Esophagus squamous epithelium (tissue), 5 donors: ENCODE results near the gene NFIC. TPM values are rescaled to one million over a fixed set of nuclear protein-coding genes. Genes with fewer than 3 reads are reported as not detected.

Experiments
- DNase-seq: peaks from one replicate; lab custom pipeline; 2025; lab: John Stamatoyannopoulos, UW
- H3K27ac ChIP-seq, 4 donors: fragments of 200-600 bp; sonication (generic); one replicate each; pipeline ENCODE4 v1.5.1; 2016 to 2019; ENCODE audit warnings: mild to moderate bottlenecking in 1 of 4
- H3K27me3 ChIP-seq, 4 donors: fragments of 200-600 bp; sonication (generic); 1 replicate in 3 of 4; 2 replicates in 1 of 4; pipeline versions ENCODE4 v1.5.1 to v1.6.0; 2017 to 2021; ENCODE audit warnings: antibody characterized with exemption in 1 of 4
- H3K36me3 ChIP-seq, 3 donors: fragments of 200-600 bp; sonication (generic); one replicate each; pipeline ENCODE4 v1.5.1; 2016 to 2019
- H3K4me1 ChIP-seq, 3 donors: fragments of 200-600 bp; sonication (generic); one replicate each; pipeline ENCODE4 v1.5.1; 2017 to 2019
- H3K4me3 ChIP-seq, 4 donors: fragments of 200-600 bp; sonication (generic); 1 replicate in 3 of 4; 2 replicates in 1 of 4; pipeline ENCODE4 v1.5.1; 2016 to 2019; ENCODE audit warnings: mild to moderate bottlenecking in 2 of 4, moderate library complexity in 1 of 4
- H3K9me3 ChIP-seq, 3 donors: fragments of 200-600 bp; sonication (generic); one replicate each; pipeline ENCODE4 v1.5.1; 2016 to 2019
- POLR2A ChIP-seq, 4 donors: fragments of 450-650 bp; IDR thresholded peaks; one replicate each; pipeline ENCODE4 v1.6.1; 2017; ENCODE audit warnings: antibody characterized with exemption in 4 of 4, mild to moderate bottlenecking in 4 of 4, moderate library complexity in 3 of 4
- WGBS, 2 donors: methylation state at CpG; one replicate each; pipeline ENCODE4 v1.1.5; 2018; 5-methylcytosine and 5-hydroxymethylcytosine counted together
- intact Hi-C: fragments of 100-400 bp; cut with DNase I; formaldehyde crosslinking; loops from one replicate; pipeline ENCODE4 v1.15.0; 2022
- total RNA-seq, 4 donors: library from RNA; depleted of rRNA; stranded (reverse); fragments of >200 nt; gene quantifications; one replicate each; pipeline ENCODE4 v1.1.0, GENCODE V29; 2016
- TF ChIP-seq, protein P1 (sequence below), 6 experiments: fragments of 450-650 bp in 4 of 6; fragments of 200-600 bp in 2 of 6; sonication (generic) in 2 of 6; IDR thresholded peaks; one replicate each; pipeline ENCODE4 v1.5.1; 2016 to 2019; ENCODE audit warnings: antibody characterized with exemption in 6 of 6, mild to moderate bottlenecking in 4 of 6, moderate library complexity in 4 of 6
- donor health status: DM: yes; HTN: yes; CAD: no.

Gene NFIC
- total RNA-seq, 4 donors from 2014 or later: 40.8 to 80.9 (median 61.0) TPM

DNA sequence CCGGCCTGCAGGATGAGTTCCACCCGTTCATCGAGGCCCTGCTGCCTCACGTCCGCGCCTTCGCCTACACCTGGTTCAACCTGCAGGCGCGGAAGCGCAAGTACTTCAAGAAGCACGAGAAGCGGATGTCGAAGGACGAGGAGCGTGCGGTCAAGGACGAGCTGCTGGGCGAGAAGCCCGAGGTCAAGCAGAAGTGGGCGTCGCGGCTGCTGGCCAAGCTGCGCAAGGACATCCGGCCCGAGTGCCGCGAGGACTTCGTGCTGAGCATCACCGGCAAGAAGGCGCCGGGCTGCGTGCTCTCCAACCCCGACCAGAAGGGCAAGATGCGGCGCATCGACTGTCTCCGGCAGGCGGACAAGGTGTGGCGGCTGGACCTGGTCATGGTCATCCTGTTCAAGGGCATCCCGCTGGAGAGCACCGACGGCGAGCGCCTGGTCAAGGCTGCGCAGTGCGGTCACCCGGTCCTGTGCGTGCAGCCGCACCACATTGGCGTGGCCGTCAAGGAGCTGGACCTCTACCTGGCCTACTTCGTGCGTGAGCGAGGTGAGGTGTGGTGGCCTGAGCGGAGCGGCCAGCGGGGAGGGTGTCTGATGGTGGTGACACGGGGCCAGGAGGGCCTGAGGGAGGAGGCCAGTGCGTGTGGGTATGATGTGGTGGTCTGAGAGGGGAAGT is 15.5 kb downstream of the NFIC start:
- WGBS, 2 donors: 74 to 88% methylated on average over 3 to 40 of the region's 59 CpGs
- Histone ChIP-seq H3K4me3 (no peak overlapping the region), H3K27me3 (no peaks in the 10 kb centered on the region), H3K4me1 (peaks cover 46 to 94% (median 57%) of the 10 kb centered on the region in 3 donors), H3K36me3 (peaks cover 11 to 29% (median 12%) of the 10 kb centered on the region in 3 donors), H3K27ac (peak overlapping the region; percentile 72 to 90 (median 88)), H3K9me3 (no peaks in the 10 kb centered on the region)
- TF ChIP-seq POLR2A (IDR thresholded peaks at IDR 0.05): no peak
- TF ChIP-seq, protein P1, sequence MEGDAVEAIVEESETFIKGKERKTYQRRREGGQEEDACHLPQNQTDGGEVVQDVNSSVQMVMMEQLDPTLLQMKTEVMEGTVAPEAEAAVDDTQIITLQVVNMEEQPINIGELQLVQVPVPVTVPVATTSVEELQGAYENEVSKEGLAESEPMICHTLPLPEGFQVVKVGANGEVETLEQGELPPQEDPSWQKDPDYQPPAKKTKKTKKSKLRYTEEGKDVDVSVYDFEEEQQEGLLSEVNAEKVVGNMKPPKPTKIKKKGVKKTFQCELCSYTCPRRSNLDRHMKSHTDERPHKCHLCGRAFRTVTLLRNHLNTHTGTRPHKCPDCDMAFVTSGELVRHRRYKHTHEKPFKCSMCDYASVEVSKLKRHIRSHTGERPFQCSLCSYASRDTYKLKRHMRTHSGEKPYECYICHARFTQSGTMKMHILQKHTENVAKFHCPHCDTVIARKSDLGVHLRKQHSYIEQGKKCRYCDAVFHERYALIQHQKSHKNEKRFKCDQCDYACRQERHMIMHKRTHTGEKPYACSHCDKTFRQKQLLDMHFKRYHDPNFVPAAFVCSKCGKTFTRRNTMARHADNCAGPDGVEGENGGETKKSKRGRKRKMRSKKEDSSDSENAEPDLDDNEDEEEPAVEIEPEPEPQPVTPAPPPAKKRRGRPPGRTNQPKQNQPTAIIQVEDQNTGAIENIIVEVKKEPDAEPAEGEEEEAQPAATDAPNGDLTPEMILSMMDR (IDR thresholded peaks at IDR 0.05): no peak
- no peak for DNase-seq
- intact Hi-C loops: no loop called here

DNA sequence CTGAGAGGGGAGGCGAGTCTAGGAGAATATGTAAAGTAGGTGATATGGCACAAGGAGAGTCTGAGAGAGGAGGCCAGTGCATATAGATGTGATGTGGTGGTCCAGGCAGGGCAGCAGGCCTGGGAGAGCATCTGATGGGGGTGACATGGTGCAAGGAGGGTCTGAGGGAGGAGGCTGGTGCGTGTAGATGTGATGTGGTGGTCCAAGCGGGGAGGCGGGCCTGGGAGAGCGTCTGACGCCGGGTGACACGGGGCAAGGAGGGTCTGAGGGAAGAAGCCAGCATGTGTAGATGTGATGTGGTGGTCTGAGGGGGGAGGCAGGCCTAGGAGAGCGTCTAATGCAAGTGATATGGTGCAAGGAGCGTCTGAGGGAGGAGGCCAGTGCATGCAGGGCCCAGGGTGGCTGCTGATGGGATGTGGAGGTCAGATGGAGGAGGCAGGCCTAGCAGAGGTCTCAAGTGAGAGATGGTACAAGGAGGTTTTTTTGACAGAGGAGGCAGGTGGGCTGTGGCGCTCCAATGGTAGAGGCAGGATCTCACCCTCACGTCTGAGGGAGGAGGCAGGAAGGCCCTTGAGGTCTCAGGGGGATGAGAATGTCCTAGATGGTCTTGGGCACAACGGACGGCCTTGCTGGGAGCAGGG is 16.2 kb downstream of the NFIC start:
- TF ChIP-seq POLR2A (IDR thresholded peaks at IDR 0.05): no peak
- TF ChIP-seq, protein P1 (IDR thresholded peaks at IDR 0.05): no peak
- peak overlapping the region; percentile 72 to 90 (median 88) for H3K27ac ChIP-seq
- no peak for DNase-seq
- 78 to 88% methylated on average over 14 of the region's 14 CpGs for WGBS, 2 donors
- H3K4me3 ChIP-seq: peak overlapping the region in 1 of 4 donors; percentile 7
- no peaks in the 10 kb centered on the region for H3K9me3 ChIP-seq
- H3K27me3 ChIP-seq: no peaks in the 10 kb centered on the region
- H3K36me3 ChIP-seq: peaks cover 11 to 29% (median 12%) of the 10 kb centered on the region in 3 donors
- H3K4me1 ChIP-seq: peaks cover 53 to 96% (median 64%) of the 10 kb centered on the region in 3 donors
- intact Hi-C loops: no loop called here

DNA sequence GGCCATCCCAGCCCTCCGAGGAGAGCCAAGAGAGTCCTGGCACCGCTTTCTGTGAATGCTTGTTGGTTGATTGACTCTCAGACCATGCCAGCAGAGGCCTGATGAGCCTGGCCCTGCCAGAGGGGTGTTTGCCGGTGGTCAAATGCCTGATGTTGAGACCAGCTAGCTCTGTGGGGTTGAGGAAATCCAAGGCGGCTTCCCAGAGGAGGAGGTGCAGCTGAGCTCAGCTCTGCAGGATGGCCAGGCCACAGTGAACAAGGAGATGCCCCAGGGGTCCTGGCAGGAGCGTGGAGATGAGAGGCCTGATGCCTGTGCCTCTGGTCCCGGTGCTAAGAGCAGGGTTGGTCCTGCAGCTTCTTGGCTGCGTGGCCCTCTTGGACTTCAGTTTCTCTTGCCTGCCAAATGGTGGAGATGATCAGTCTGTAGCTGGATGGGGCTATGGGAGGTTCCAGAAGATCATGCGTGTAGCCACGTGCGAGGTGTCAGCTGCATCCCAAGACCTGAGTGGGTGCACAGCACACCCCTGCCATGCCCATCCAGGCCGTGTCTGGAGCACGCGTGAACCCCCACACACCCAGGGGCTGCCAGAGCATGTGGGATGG is 16.8 kb downstream of the NFIC start:
- Histone ChIP-seq H3K4me3 (peak overlapping the region in 1 of 4 donors; percentile 7), H3K36me3 (peaks cover 11 to 29% (median 12%) of the 10 kb centered on the region in 3 donors), H3K27me3 (no peaks in the 10 kb centered on the region), H3K27ac (peak overlapping the region; percentile 72 to 90 (median 88)), H3K9me3 (no peaks in the 10 kb centered on the region), H3K4me1 (peaks cover 60 to 99% (median 71%) of the 10 kb centered on the region in 3 donors)
- TF ChIP-seq, protein P1 (IDR thresholded peaks at IDR 0.05): no peak
- no peak for TF ChIP-seq POLR2A (IDR thresholded peaks at IDR 0.05)
- WGBS, 2 donors: 24% methylated on average over 4 of the region's 13 CpGs; no CpG with 5 or more reads in 1 of the 2 donors
- intact Hi-C loops: no loop called here
- no peak for DNase-seq

DNA sequence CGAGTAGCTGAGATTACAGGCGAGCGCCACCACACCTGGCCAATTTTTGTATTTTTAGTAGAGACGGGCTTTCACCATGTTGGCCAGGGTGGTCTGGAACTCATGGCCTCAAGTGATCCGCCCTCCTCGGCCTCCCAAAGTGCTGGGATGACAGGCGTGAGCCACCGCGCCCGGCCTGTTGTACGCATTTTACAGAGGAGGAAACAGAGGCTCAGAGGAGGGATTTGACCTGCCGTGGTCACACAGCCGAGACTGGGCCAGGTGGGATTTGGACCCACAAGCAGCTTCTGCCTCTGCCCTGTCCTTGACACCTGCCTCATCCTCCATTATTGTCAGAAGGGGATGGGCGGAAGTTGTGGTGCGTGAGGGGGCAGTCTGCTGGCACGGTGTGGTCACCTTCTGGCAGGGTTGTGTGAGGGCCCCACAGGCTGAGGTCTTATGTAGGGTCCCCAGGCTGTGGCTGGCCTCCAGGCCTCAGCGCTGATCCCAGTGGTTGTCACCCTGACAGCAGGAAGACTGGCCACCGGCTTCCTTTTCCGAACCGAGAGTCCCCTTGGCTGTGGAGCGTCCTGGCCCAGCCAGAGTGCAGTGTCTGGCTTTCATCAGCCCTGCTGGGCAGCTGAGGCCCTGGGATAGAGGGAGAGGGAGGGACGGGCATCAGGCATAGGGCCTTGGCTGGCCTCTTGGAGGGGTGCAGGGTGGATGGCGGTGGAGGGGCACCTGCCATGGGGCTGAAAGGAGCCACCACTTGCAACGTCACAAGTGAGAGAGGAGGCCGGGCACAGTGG is 20.3 kb downstream of the NFIC start:
- peaks cover 66 to 90% (median 80%) of the 10 kb centered on the region in 3 donors for H3K4me1 ChIP-seq
- TF ChIP-seq POLR2A (IDR thresholded peaks at IDR 0.05): no peak
- TF ChIP-seq, protein P1 (IDR thresholded peaks at IDR 0.05): no peak
- H3K36me3 ChIP-seq: peaks cover 6 to 57% (median 8%) of the 10 kb centered on the region in 3 donors
- intact Hi-C loops: no loop called here
- no peak for DNase-seq
- no peaks in the 10 kb centered on the region for H3K27me3 ChIP-seq
- H3K4me3 ChIP-seq: peak overlapping the region in 1 of 4 donors; percentile 26
- WGBS, 2 donors: 71 to 83% methylated on average over 6 to 8 of the region's 25 CpGs
- peak overlapping the region; percentile 82 to 90 (median 90) for H3K27ac ChIP-seq
- H3K9me3 ChIP-seq: no peaks in the 10 kb centered on the region
